Measurements from ENCODE around the gene PLCL1.
"Not testable (repeated sequence)": the region's sequence is repeated elsewhere in the genome, so short reads cannot be mapped to it uniquely, and the experiment has no call there.

Gene PLCL1

DNA sequence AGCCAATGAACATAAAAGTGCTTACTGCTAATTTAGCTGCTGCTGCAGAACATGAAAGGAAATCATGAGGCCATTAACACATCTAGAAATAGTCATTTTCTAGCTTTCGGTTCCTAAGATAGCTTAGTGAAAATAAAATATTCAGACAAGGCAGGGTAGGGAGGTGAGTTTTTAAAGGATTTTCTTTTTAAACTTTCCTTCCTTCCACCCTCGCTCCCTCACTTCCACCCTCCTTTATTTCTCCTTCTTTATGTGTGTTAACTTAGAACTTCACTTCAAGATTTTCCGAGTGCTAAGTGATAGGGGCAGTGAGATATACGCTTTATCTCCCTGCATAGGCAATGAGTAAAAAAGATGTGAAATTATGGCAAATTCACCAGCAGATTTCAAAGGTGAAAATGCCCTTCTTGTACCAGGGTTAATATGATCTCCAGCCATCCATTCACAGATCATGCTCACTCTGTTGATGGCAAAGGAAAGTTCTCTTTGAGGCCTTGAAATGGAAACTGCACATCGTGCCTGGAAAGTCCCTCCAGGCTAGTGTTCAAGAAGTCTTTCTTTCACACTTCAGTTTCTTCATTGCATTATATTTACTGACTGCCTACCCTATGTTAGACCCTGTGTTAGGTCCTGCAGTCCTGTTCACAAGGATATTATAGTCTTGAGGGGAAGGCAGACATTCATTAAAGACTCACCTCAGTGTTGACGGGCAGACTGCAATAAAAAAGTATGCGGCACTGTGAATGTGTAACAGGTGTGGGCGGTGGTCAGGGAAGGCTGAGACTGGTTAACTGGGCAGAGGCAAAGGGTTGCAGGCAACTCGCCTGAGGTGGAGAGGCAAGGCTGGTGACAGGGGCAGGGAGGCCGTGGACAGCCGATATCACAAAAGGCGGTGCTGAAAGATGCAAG lies 200.8 kb downstream of the PLCL1 start:
- DNase-seq, result peak in 2 of 5 donors; percentile 3 to 59

DNA sequence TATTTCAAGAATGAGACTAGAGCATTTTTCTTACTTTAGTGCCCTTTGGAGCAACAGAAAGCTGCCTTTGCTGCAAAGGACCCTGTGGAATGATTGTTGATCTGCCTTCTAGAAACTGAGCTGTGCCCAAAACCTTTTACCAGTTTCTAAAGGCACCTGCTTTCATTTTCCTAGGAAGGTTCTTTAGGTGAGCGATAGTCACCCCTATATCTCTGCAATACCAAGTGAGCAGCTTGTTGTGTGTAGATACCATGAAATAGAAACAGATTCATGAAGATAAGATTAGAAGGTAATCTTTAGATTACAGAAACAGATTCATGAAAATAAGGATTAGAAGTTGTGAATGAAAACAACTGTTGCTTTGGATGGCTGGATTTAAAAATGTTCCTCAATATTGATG lies 202.3 kb downstream of the PLCL1 start:
- DNase-seq, result no peak

DNA sequence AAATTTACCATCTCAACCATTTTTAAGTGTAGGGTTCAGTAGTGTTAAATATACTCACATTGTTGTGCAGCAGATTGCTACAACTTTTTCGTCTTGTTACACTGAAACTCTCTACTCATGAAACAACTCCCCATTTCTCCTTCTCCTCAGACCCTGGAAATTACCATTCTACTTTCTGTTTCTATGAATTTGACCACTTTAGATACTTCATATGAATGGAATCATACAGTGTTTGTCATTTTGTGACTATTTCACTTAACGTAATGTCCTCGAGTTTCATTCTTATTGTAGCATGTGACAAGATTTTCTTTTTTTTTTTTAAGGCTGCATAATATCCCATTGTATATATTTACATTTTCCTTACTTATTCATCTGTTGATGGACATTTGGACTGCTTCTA lies 203.8 kb downstream of the PLCL1 start:
- peak in 1 of 5 donors; percentile 27 for DNase-seq

DNA sequence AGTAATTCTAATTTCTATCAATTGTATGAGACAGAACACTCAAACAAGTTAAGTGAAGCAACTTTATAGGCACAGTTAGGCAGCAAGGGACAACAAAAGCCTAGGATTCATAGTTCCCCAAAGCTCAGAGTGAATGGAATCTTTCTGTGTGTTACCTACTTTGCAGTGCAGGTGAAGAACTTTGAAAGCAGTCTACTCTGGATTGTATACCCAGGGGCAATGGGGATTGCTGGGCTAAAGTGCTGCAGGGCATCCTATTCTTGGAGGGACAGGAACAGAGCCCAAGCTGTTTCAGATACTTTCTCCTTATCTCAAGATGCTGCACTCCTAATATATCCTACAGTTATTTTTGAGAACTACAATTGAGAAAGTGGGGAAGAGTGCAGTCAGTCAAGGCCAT lies 207.6 kb downstream of the PLCL1 start:
- DNase-seq, result no peak

DNA sequence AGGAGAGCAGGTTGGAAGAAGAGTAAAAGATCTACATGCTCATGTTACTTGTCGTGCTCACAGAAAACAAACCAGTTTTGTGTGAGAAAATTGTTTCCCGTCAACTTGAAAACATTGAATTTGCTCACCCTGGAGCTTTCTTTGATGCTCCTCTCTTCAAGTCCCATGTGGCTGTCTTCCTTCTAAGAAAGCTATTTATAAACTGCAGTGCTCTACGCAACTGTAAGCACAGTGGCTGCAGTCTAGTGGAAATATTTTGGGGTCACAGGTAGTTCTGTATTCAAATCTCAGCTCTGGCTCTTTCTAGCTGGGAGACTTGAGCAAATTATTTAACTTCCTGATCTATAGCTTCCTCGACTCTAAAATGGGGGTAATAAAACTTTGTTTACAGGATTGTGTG lies 211.8 kb downstream of the PLCL1 start:
- no peak for DNase-seq

DNA sequence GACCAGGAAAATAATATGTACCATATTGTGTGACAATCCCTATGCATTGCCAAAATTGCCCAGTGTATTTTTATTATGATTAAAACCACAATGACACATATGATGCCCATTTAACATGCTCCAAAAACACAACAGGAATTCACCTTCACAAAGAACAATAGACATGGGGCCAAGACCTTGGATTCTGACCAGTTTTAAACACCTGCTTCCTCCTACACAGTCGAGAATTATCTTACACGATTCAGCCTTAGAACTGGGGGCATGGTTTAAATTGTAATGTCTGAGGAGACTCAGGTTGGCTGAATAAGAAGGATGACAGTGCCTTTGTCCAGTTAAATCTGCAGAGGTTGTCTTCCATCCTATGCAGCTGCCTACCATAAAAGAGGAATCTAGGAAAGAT lies 212.7 kb downstream of the PLCL1 start:
- no peak for DNase-seq

DNA sequence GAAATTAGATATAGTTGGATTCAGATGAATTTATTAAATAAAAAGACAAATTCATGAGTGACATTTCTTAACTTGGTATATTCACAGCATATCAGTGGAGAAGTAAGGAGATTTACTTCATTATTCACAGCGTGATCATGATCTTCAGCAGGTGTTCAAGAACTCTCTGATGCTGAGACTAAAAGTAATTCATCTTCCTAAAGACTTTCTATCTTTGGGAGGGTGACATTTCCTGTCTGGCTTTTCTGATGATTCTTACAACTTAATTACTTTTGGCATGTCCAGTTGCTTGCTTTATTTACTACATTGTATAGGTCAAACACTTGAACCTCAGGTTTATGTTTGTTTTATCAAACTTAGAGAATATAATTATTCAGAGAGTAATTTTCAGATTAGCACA lies 224.6 kb downstream of the PLCL1 start:
- no peak for DNase-seq

DNA sequence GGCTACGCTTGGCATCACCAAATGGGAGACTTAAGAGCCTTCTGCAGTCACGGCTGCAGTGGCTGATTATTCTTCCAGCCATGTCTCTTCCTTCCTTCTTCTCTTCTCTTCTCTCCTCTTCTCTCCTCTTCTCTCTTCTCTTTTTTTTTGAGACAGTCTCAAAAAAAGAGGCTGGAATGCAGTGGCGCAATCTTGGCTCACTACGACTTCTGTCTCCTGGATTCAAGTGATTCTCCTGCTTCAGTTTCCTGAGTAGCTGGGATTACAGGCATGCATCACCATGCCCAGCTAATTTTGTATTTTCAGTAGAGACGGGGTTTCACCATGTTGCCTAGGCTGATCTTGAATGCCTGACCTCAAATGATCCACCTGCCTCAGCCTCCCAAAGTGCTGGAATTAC lies 225.2 kb downstream of the PLCL1 start:
- not testable (repeated sequence) for DNase-seq

DNA sequence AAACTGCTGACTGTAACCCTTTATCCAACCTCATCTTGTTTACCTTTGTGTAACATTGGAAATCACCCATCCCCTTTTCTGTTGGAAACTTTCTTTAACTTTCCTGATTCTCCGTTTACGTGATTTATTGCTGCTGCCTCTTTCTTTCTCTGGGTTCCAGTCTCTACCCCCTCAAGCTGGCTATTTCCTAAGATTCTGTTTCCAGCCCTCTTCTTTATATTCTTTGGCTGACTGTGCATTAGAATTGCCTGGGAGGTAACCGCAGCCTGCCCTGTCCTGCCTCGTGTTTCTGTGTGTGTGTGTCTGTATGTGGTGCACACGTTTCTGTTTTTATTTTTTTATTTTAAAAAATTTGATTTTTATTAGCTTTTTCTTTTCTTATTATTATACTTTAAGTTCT lies 229.2 kb downstream of the PLCL1 start:
- DNase-seq, result no peak

DNA sequence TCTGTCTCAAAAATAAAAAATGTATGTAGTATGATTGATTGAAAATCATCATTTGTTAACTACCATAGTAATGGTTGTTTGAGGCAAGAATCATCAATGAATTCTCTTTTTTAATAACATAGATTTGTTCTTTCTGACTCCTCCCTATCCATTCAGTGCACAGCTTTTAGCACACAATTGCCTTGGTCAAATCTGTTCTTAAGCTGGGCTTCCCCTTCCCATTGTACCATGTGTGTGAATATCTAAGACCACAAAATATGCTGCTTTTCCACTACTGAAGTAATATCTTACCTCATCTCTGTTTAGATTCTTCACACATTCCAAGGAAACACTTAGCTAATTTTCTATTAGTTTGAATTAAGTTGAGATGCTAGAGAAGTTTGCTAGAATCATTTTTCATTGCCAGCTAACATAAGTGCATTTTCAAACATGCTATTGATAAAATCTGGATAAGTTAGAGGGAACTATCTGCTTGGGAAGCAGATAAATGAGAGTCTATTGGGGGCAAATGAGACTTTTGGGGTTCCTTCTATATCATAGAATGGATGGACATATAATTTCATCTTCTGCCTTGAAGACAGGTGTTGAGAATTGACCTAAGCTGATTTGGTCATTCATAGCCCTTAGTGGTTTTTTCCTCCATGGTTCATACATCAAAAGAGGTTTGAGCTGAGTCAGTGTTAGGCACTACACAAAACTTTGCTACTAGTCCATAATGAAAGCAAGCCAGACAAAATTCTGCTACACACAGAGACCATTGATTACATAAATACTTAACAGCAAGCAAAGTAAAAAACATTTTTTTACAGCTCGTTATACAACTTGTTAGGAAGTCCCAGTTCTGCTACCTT lies 231.9 kb downstream of the PLCL1 start:
- DNase-seq, result no peak

DNA sequence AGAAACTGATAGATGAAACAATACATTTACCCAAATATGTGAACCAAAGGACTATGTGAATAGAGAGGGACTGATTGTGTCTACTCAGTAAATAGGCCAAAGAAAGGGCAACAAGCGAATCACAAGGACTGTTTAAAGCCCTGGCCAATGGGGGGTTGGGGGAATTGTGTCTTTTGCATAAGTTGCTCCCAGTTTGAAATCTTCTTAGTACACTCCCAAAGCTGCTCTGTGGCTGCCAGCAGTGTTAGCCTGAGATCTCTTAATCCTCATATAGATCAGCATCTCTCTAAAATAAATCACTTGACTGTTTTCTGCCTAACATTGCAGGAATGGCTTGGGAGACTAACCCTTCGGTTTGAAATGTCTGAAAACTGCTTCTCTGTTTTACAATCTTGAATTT lies 236.4 kb downstream of the PLCL1 start:
- DNase-seq, result no peak

DNA sequence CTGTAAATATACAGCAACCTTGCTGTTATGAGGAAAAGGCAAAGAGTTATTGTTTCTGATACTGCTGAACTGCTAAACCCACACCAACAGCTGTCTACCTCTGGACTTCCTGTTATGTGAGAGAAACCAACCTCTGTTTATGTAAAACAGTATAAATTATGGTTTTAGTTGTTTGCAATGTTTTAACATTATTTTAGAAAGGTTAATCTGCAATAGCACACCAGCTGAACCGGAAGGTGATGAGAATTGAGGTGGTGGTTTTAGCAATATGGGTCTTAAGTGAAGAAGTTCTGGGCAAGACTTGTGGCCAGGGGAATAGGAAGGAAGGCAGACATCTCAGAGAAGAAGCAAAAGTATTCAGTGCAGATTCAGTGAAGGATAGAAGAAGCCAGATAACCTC lies 237.8 kb downstream of the PLCL1 start:
- peak in 1 of 5 donors; percentile 42 for DNase-seq

DNA sequence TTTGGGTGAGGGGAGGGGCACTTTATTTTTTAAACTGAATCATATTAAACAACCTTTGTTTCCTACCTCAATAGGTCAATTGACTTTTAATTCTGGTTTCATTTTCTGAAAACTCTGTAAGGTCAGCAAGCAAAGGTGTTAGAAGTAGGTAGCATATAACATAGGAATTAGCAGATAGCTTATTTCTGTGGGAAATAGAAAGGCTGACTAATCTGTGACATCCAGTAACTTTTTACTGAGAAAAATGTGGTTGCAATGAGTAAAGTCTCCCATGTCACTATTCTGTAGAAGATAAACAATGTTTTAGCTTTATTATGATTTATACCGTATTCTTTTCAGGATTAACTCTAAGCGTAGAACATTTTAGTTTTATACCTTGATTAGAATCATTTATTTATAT lies 240.4 kb downstream of the PLCL1 start:
- peak in 1 of 5 donors; percentile 13 for DNase-seq

DNA sequence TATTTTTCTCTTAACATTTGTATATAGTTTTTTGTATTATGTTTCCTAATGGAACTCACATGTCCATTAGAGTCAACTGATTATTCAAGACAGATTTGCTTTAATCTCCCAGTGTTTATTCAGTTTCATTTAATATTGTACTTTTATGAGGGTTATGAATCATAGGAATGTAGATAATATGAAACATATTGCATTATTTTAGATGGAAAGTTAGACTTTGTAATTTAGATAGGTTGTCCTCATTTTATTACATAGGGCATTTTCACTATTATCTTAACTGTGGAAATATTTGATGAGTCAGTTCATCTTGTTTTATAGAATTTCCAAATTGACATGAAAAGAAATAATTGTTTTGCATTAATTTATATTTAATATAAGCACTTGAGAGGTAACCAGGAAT lies 240.8 kb downstream of the PLCL1 start:
- DNase-seq, result no peak

DNA sequence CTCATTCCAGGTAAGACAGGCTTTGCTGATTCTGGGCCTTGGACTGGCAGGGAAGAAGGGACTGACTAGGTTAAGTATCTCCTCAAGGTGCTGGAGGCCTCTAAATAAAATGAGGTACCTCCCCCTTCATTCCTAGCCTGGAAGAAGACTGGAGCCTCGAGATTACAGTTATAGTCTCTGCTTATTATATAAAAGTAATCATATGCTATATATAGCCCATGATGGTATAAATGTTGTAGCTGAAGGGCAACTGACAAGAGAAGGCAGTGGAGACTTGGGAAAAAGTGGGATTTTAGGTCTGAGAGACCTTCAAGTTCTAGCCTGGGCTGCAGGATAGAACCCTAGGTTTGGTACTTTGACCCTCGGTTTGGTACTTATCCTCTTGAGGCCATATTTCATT lies 248.3 kb downstream of the PLCL1 start:
- DNase-seq, result no peak

DNA sequence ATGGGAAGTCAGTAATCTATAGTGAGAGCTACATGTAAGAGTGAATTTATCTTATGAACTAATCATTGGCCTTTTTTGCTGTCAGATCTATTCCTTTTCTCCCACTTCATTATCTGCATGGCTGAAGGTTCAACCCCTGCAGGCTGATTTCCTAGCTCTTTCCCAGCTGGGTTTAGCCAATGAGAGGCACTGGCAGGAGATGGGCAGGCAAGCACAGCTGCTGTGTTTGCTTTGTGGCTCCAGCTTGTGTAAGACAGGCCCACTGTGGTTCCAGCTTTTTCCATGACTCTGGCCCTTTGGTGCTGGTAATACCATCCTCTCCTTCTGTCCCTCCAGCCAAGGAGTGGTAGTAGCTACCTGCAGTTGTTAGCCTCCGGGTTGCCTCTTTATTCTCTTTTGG lies 248.8 kb downstream of the PLCL1 start:
- DNase-seq, result no peak

DNA sequence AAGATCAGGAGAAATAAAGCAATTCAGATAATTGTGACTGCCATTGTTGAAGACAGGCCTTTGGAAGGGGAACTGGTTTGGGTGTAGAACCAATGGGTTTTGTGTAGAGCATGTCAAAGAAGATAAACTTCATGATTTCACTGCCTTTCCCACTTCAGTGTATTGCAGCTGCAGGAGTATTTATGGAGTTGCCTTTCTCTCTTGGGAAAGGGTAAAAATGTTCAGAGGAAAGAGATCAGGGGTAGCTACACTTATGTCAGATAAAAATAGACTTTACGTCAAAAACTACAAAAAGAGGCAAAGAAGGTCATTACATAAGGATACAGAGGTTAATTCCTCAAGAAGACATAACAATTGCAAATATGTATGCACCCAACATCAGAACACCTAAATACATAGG lies 249.4 kb downstream of the PLCL1 start:
- DNase-seq, result no peak

DNA sequence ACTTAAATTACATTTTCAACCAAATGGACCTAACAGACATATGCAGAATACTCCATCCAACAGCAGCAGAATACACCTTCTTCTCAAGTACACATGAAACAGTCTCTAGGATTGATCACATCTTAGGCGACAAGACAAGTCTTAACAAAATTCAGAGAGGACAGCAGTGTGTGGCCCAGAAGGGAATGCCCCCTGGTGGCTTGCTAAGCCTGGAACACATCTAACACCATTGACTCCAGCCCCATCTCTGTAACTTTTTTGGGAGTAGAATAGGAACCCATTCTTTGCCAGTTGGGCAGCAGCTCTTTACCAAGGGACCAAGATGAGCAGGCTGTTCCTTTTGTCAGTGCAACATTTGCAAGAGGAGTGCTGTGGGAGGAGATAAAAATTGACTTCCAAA lies 249.9 kb downstream of the PLCL1 start:
- DNase-seq, result peak in 4 of 5 donors; percentile 6 to 39 (median 22)

DNA sequence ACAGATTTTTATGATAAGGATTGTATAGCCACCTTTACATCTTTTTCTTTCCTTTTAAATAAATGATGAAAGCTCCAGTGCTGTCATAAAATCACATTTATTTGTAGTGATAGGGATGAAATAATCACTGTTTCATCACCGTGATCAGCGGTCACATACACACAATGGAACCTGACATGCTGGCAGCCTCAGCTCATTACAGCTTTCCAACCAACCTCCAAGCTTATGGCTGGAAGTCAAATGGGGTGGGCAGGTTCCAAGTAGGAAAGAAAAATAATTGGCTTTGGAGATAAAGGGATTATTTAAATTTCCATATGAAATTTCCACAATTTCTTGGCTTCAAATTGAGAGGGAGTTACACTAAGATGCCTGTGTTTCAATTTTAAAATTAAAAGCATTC lies 251.3 kb downstream of the PLCL1 start:
- DNase-seq, result no peak

DNA sequence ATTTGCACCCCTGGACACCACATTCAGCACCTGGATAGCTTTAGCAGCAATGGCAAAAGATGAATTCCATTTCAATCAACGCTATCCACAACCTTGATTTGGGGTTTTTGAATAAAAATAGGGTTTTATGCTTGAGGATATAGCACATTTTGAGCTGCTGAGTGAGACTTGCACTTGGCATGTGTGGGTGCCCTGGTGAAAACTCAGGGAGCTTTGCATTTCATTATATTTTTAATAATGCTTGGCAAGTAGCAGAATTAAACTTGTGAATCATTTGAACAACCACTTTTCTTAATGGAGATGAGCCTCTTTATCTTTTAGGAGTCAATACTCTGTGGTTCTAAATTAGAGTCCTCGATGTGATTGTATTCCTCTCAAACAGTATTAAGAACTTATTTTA lies 252.4 kb downstream of the PLCL1 start:
- DNase-seq, result no peak

DNA sequence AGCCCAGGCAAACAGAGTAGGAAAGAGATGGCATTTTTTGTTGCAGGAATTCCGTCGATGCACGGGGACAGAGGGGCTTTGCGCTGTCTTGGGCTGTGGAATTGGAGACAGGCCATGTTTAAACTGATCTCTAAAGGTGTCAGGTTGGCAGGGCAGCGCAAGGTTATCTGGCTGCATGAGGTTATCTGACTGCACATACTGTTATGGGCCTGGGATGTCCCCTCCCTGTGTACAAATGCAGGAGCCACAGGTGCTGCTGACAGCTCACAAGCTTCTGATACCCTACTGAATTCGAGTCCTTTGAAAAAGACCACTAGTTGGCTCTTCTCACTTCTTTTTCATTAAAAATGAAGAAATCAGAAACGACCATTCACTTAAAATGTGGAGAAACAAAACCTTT lies 255.4 kb downstream of the PLCL1 start:
- no peak for DNase-seq

DNA sequence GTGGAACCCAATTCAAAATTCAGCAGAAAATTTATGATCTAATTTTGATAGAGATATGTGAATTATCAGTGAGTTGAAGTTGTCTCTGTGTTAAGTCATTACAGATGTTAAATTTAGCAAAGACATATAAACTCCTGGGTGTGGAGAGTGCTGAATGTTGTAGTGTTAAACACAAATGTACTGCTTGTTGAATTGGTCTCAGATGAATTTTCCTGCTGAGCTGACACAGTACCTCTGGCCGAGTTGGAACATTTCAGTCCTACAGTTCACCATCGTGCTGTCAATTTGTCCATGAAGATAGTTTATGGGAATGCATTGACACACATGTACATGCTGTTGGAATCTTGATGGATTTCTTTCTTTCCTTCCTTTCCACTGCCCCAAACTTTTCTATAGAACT lies 255.9 kb downstream of the PLCL1 start:
- no peak for DNase-seq

DNA sequence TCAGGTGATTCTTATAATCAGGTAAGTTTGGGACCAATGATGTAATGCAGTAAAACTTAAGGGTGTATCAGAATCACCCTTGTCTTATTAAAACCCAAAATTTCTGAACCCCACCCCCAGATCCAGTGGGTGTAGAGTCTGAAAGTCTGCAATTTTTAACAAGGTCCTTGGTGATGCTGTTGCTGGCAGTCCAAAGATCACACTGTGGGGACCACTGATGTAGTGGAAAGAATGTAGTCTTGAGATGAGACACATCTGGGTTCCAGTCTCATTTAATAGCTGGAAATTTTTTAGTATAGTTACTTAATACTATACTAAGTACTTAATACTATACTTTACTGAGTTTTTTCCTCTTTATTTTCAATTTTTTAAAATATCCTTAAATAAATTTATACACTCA lies 258.4 kb downstream of the PLCL1 start:
- no peak for DNase-seq

DNA sequence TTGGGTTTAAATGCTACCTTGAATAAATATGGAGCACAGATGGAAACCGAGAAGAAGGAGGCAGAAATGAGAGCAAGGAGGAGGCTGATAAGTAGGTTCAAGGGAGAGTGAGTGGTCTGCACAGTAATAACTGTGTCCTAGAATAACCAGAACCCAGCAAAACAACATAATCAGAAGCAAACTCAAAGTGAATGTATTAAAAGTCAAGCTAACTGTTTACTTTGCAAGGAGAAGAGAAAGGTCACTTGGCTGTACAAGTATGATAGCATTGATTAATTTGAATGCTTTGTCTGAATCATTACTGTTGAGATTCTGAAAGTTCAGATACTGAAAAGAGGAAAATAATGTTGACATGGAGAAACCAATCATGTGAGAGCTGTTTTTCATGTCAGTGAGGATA lies 258.8 kb downstream of the PLCL1 start:
- no peak for DNase-seq

All from T-helper 1 cell (primary cell).